Endothelial cell of umbilical vein (primary cell): Measurements from ENCODE around the gene BST2. TPM values are rescaled to one million over a fixed set of nuclear protein-coding genes. Genes with fewer than 3 reads are reported as not detected.

Experiments
- BruUV-seq: library from RNA; stranded (reverse); fragments of 400-500 nt; replicated peaks from 2 replicates; lab custom pipeline; 2021; lab: Mats Ljungman, UMichigan
- CTCF ChIA-PET: fragments of 300-600, 350-600 bp; sonication (Branson Sonifier 250); formaldehyde crosslinking; loops from one replicate; lab custom pipeline; 2021; ENCODE audit warnings: antibody characterized with exemption, inconsistent platforms; lab: Charles Lee
- POLR2A ChIA-PET: fragments of 300-600, 350-600 bp; sonication (Branson Sonifier 250); formaldehyde crosslinking; loops from one replicate; lab custom pipeline; 2021; ENCODE audit warnings: antibody characterized with exemption, inconsistent platforms; lab: Charles Lee
- DNase-seq: peaks from one replicate; pipeline ENCODE4 v3.0.0-alpha.2; 2011; ENCODE audit warnings: low read depth, low spot score
- FAIRE-seq: peaks from 2 replicates; lab custom pipeline; 2011; peaks lifted over from hg19 to GRCh38; lab: Jason Lieb, UNC
- H2AFZ ChIP-seq: 2 replicates; pipeline ENCODE4 v1.6.0; 2012; ENCODE audit warnings: low read depth, low read length, control low read depth, inconsistent platforms
- H3K27ac ChIP-seq: 2 replicates; pipeline ENCODE4 v1.5.1; 2011; ENCODE audit warnings: low read depth, mild to moderate bottlenecking, control low read depth, low read length, moderate library complexity; ENCODE audit not compliant: insufficient read depth
- H3K27me3 ChIP-seq, 2 experiments: 2 replicates each; pipeline versions ENCODE4 v1.6.0 to v1.6.1; 2011; ENCODE audit warnings: low read length in 2 of 2, mixed read lengths in 1 of 2; ENCODE audit not compliant: control insufficient read depth in 2 of 2, insufficient read depth in 2 of 2
- H3K36me3 ChIP-seq, 2 experiments: 2 replicates in 1 of 2; 3 replicates in 1 of 2; pipeline ENCODE4 v1.5.1; 2011; ENCODE audit warnings: low read length in 2 of 2, mild to moderate bottlenecking in 1 of 2, moderate library complexity in 1 of 2; ENCODE audit not compliant: control insufficient read depth in 2 of 2, insufficient read depth in 2 of 2; ENCODE audit errors: extremely low read depth in 1 of 2
- H3K4me1 ChIP-seq: 3 replicates; pipeline ENCODE4 v1.5.1; 2011; ENCODE audit warnings: mild to moderate bottlenecking, low read length; ENCODE audit not compliant: control insufficient read depth, insufficient read depth; ENCODE audit errors: extremely low read depth
- H3K4me2 ChIP-seq: 2 replicates; pipeline ENCODE4 v1.6.1; 2011; ENCODE audit warnings: low read length, control low read depth, mixed read lengths; ENCODE audit not compliant: insufficient read depth
- H3K4me3 ChIP-seq, 3 experiments: fragments of 200-600 bp in 1 of 3; sonication (generic), shearing (Covaris generic) in 1 of 3; replicated peaks in 1 of 3; 2 replicates each; pipeline ENCODE4 v1.5.1; 2011 to 2016; ENCODE audit warnings: control low read depth in 3 of 3, low read length in 3 of 3, mild to moderate bottlenecking in 2 of 3, inconsistent platforms in 1 of 3, low read depth in 1 of 3, moderate library complexity in 1 of 3; ENCODE audit not compliant: insufficient read depth in 1 of 3
- H3K79me2 ChIP-seq: 2 replicates; pipeline ENCODE4 v1.6.0; 2012; ENCODE audit warnings: low read length, inconsistent platforms; ENCODE audit not compliant: control insufficient read depth, insufficient read depth
- H3K9ac ChIP-seq: replicated peaks from 2 replicates; pipeline ENCODE3; 2011; ENCODE audit warnings: low read length, control low read depth; ENCODE audit not compliant: insufficient read depth; ENCODE audit errors: extremely low read depth
- H3K9me1 ChIP-seq: replicated peaks from 3 replicates; pipeline ENCODE4 v1.6.0; 2011; ENCODE audit warnings: mild to moderate bottlenecking, low read length; ENCODE audit not compliant: control insufficient read depth, insufficient read depth; ENCODE audit errors: extremely low read depth
- H3K9me3 ChIP-seq: replicated peaks from 2 replicates; pipeline ENCODE4 v1.5.1; 2012; ENCODE audit warnings: low read length, inconsistent platforms; ENCODE audit not compliant: control insufficient read depth, insufficient read depth
- H4K20me1 ChIP-seq: replicated peaks from 2 replicates; pipeline ENCODE3; 2011; ENCODE audit warnings: mild to moderate bottlenecking, low read length; ENCODE audit not compliant: control insufficient read depth, insufficient read depth; ENCODE audit errors: extremely low read depth
- CTCF ChIP-seq, 2 donors: IDR thresholded peaks; 1 replicate in 1 of 2; 2 replicates in 1 of 2; pipeline ENCODE4 v1.5.1; 2011; ENCODE audit warnings: low read length in 2 of 2, mild to moderate bottlenecking in 2 of 2, moderate library complexity in 2 of 2, control low read depth in 1 of 2, inconsistent platforms in 1 of 2, low read depth in 1 of 2; ENCODE audit not compliant: insufficient read depth in 1 of 2; ENCODE audit errors: extremely low read depth in 1 of 2
- EZH2 ChIP-seq: IDR thresholded peaks from 2 replicates; pipeline ENCODE4 v1.6.1; 2012; ENCODE audit warnings: borderline replicate concordance, low read depth, mild to moderate bottlenecking, moderate library complexity, low read length, inconsistent platforms; ENCODE audit not compliant: severe bottlenecking
- FOS ChIP-seq: IDR thresholded peaks from 2 replicates; pipeline ENCODE4 v1.6.1; 2011; ENCODE audit warnings: mild to moderate bottlenecking, low read length, moderate library complexity, borderline replicate concordance; ENCODE audit not compliant: insufficient read depth
- GATA2 ChIP-seq: IDR thresholded peaks from 2 replicates; pipeline ENCODE4 v1.7.0; 2011; ENCODE audit warnings: low read depth, mild to moderate bottlenecking, moderate library complexity, mixed read lengths, low read length; ENCODE audit not compliant: insufficient read length, insufficient read depth
- JUN ChIP-seq: IDR thresholded peaks from 2 replicates; pipeline ENCODE4 v1.6.1; 2011; ENCODE audit warnings: borderline replicate concordance, low read depth; ENCODE audit not compliant: insufficient read length, insufficient read depth
- MAX ChIP-seq: IDR thresholded peaks from 2 replicates; pipeline ENCODE4 v1.6.1; 2011; ENCODE audit not compliant: insufficient read depth, insufficient read length
- MYC ChIP-seq: IDR thresholded peaks from one replicate; pipeline ENCODE4 v1.6.1; 2011; ENCODE audit warnings: mild to moderate bottlenecking, low read depth, low read length
- POLR2A ChIP-seq: IDR thresholded peaks from 2 replicates; pipeline ENCODE4 v1.6.1; 2012; ENCODE audit warnings: low read depth, mild to moderate bottlenecking, control low read depth, low read length
- POLR2AphosphoS5 ChIP-seq: IDR thresholded peaks from 2 replicates; pipeline ENCODE4 v1.6.1; 2012; ENCODE audit warnings: low read depth, mild to moderate bottlenecking, control low read depth, low read length, moderate library complexity; ENCODE audit not compliant: insufficient read depth
- dilution Hi-C: fragments of 300-500 bp; cut with MboI; formaldehyde crosslinking; loops from one replicate; pipeline ENCODE4 v1.15.0; 2019; ENCODE audit warnings: low sequenced_read_pairs; ENCODE audit not compliant: extremely low pct_ligation_motif_present
- intact Hi-C: fragments of 100-400 bp; cut with micrococcal nuclease; formaldehyde crosslinking; loops from one replicate; pipeline ENCODE4 v1.10.0; 2022
- polyA plus RNA-seq, 4 experiments: library from polyadenylated mRNA; depleted of rRNA in 3 of 4; stranded (reverse) in 3 of 4; unstranded in 1 of 4; fragments of >200 nt; gene quantifications; 2 replicates each; pipeline versions ENCODE4 v1.2.1 to v1.2.3, GENCODE V29; 2011 to 2012; ENCODE audit warnings: missing spikeins in 1 of 4
- total RNA-seq: library from RNA; stranded (reverse); gene quantifications from 2 replicates; pipeline ENCODE4 v1.2.3, GENCODE V29; 2021

Gene BST2
- total and polyA plus RNA-seq, 2 donors (not counting 3 experiments of a cell fraction or from before 2014, with no cell fraction given): 21.2 to 146 TPM

GRCh38 chr19:17359905-17360800 lies 45.3 kb downstream of the BST2 start:
- BruUV-seq: no TSS peak
- no peaks in the 10 kb centered on the region for H3K79me2 ChIP-seq
- CTCF ChIA-PET: interaction anchor here (1.3 to 1.5 kb wide), 2 partner anchors 25 to 26 kb away, joined by 4 to 5 read pairs; no protein-coding TSS in a partner anchor
- TF ChIP-seq MAX (no peak), JUN (no peak), POLR2AphosphoS5 (no peak), EZH2 (no peak), FOS (no peak), POLR2A (no peak), GATA2 (no peak), CTCF (IDR thresholded peaks at IDR 0.05; ENCODE audit: extremely low read depth in 1 of 2, insufficient read depth in 1 of 2, low read depth in 1 of 2, low read length in 2 of 2) (no peak), MYC (no peak)
- H3K4me1 ChIP-seq: no peaks in the 10 kb centered on the region
- DNase-seq (no peak), FAIRE-seq (no peak)
- H3K9me3 ChIP-seq: no peaks in the 10 kb centered on the region
- H3K4me3 ChIP-seq: no peak overlapping the region
- no peak overlapping the region for H3K4me2 ChIP-seq
- H3K9me1 ChIP-seq: no peaks in the 10 kb centered on the region
- intact Hi-C loops (no loop called here), dilution Hi-C loops (no loop called here)
- no peak overlapping the region for H2AFZ ChIP-seq
- H3K9ac ChIP-seq: no peak overlapping the region
- H4K20me1 ChIP-seq: no peaks in the 10 kb centered on the region
- POLR2A ChIA-PET: no interaction called here
- H3K36me3 ChIP-seq: no peaks in the 10 kb centered on the region
- H3K27me3 ChIP-seq: peaks cover 0 to 3% of the 10 kb centered on the region in 2 experiments
- no peak overlapping the region for H3K27ac ChIP-seq
